ENCODE results near the gene NR5A1. TPM values are rescaled to one million over a fixed set of nuclear protein-coding genes. Genes with fewer than 3 reads are reported as not detected.

NR5A1 gene
- under 1 TPM in 2 of 4 donors, not detected in 2; 0.14 to 0.58 TPM for total RNA-seq

- Histone ChIP-seq H3K27me3 (peaks cover 0 to 22% of the 10 kb centered on the region in 2 donors), H3K4me1 (peaks cover 0 to 6% of the 10 kb centered on the region in 2 donors), H3K36me3 (no peaks in the 10 kb centered on the region), H3K4me3 (peak within 1 kb of the TSS in 1 of 2 donors; percentile 49), H3K27ac (no peak within 1 kb of the TSS), H3K9me3 (no peaks in the 10 kb centered on the region)
- intact Hi-C loops (cut with DNase I; ENCODE audit: low total_unique reads): no loop called here
- no peak for DNase-seq
- no peak for TF ChIP-seq POLR2A (IDR thresholded peaks at IDR 0.05)
These were observed at the start of gene NR5A1 for GRCh38 chr9:124506931-124507879. NR5A1 (minus strand) TSS chr9:124507399; CDS start chr9:124503395, 4,004 bp downstream.

- Histone ChIP-seq H3K9me3 (no peaks in the 10 kb centered on the region), H3K27ac (no peak overlapping the region), H3K27me3 (no peaks in the 10 kb centered on the region), H3K4me1 (no peaks in the 10 kb centered on the region), H3K36me3 (no peaks in the 10 kb centered on the region), H3K4me3 (no peak overlapping the region)
- intact Hi-C loops (cut with DNase I; ENCODE audit: low total_unique reads): no loop called here
- no peak for TF ChIP-seq POLR2A (IDR thresholded peaks at IDR 0.05)
- TF ChIP-seq CTCF (IDR thresholded peaks at IDR 0.05): no peak
- DNase-seq: no peak
These were observed 47.8 kb upstream of the NR5A1 start for GRCh38 chr9:124555043-124555442.

- TF ChIP-seq CTCF (IDR thresholded peaks at IDR 0.05) (no peak), POLR2A (IDR thresholded peaks at IDR 0.05) (no peak)
- Histone ChIP-seq H3K4me3 (no peak overlapping the region), H3K36me3 (no peaks in the 10 kb centered on the region), H3K4me1 (no peaks in the 10 kb centered on the region), H3K9me3 (no peaks in the 10 kb centered on the region), H3K27ac (no peak overlapping the region), H3K27me3 (no peaks in the 10 kb centered on the region)
- intact Hi-C loops (cut with DNase I; ENCODE audit: low total_unique reads): no loop called here
- DNase-seq: no peak
These were observed 46.5 kb upstream of the NR5A1 start for GRCh38 chr9:124553738-124554137.

GRCh38 chr9:124552273-124552605, 45.0 kb upstream of the NR5A1 start:
- intact Hi-C loops (cut with DNase I; ENCODE audit: low total_unique reads): no loop called here
- no peaks in the 10 kb centered on the region for H3K36me3 ChIP-seq
- DNase-seq: no peak
- no peak overlapping the region for H3K4me3 ChIP-seq
- no peak overlapping the region for H3K27ac ChIP-seq
- no peaks in the 10 kb centered on the region for H3K9me3 ChIP-seq
- no peak for TF ChIP-seq POLR2A (IDR thresholded peaks at IDR 0.05)
- TF ChIP-seq CTCF (IDR thresholded peaks at IDR 0.05): no peak
- H3K4me1 ChIP-seq: no peaks in the 10 kb centered on the region
- no peaks in the 10 kb centered on the region for H3K27me3 ChIP-seq

GRCh38 chr9:124551472-124552272, 44.5 kb upstream of the NR5A1 start:
- TF ChIP-seq POLR2A (IDR thresholded peaks at IDR 0.05) (no peak), CTCF (IDR thresholded peaks at IDR 0.05) (no peak)
- no peaks in the 10 kb centered on the region for H3K27me3 ChIP-seq
- no peak overlapping the region for H3K4me3 ChIP-seq
- H3K4me1 ChIP-seq: no peaks in the 10 kb centered on the region
- intact Hi-C loops (cut with DNase I; ENCODE audit: low total_unique reads): no loop called here
- DNase-seq: no peak
- no peak overlapping the region for H3K27ac ChIP-seq
- no peaks in the 10 kb centered on the region for H3K36me3 ChIP-seq
- H3K9me3 ChIP-seq: no peaks in the 10 kb centered on the region

Data from uterus (tissue), 4 donors.